GM21576 (cell line): ENCODE measurements around the gene HCAR1.
"Not testable (repeated sequence)": the region's sequence is repeated elsewhere in the genome, so short reads cannot be mapped to it uniquely, and the experiment has no call there.

Experiments used
- ATAC-seq: cut with Tn5 transposase; IDR thresholded peaks from one replicate; pipeline ENCODE4 v1.9.1; 2021; ENCODE audit warnings: mild to moderate bottlenecking, moderate library complexity; ENCODE audit not compliant: unreplicated experiment

HCAR1 gene, protein sequence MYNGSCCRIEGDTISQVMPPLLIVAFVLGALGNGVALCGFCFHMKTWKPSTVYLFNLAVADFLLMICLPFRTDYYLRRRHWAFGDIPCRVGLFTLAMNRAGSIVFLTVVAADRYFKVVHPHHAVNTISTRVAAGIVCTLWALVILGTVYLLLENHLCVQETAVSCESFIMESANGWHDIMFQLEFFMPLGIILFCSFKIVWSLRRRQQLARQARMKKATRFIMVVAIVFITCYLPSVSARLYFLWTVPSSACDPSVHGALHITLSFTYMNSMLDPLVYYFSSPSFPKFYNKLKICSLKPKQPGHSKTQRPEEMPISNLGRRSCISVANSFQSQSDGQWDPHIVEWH

DNA sequence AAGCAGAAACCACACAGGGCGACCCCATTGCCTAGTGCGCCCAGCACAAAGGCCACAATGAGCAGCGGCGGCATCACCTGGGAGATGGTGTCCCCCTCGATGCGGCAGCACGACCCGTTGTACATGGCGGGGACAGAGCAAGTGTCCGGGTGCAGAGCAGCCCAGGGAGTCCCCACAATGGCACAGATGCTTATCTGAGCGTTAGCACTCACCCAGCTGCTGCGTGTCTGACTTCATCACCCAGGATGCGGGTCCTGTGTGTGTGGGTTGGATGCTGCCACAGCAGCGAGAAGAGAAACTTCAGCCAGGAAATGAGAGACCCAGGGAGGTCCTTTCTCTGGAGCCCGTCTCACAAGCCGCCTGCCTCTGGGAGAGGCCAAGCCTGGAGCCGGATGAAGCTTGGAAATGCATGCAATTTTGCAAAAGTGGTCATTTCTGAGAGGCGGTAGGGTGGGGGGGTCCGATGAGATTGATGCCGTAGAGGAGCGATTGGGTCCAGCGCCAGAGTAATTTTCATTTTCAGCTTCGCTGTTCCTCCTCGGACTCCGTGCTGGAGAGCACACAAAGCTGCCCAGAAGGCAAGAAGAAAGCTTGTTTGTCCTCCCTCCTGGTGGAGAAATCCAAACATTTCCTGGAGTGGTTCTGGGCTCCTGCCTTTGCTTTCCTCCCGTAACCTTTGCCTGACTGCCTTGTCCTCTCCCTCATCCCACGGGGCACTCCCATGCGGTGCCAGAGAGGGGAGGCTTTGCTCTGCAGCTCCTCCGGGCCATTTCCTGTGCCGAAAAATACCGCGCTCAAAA is at the start of gene HCAR1:
Gene HCAR1, minus strand, starts transcription at position 630 of the 800 bp plus-strand sequence. Its CDS starts 505 bp downstream, at position 125.
- no peak for ATAC-seq

DNA sequence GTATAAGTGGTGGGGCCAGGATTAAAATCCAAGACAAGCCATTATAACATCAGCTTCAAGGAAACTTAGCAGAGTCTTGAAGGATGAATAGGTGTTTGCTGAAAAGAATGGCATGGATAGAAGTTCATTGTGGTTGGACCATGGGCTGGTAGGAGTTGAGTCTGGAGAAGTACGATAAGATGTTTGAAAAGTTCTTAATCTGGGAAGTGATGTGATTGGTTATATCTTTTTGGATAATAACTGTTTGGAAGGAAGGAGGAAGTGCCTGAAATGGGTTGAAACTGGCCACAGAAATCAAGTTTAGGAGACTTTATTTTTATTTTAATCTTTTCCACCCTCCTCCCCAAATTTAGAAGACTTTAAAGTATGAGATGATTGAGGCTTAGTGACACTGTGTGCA is 26.9 kb upstream of the HCAR1 start:
- no peak for ATAC-seq

DNA sequence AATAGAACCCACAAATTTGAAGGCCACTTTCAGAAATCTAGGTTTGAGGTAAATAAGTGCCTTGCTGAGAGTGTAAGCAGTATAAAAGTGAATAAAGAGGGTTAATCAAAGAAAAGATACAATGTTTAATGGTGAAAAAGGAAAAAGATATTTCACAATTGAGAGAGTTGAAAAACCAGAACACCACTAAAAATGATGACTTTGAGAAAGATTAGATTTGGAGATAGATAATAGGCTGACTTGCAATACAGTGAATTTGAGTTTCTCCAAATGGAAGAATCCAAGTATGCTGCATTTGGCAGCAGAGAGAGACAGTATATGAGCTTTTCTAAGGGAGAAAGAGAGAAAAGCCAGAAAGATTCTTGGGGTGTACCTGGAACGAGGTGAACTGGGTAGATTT is 24.1 kb upstream of the HCAR1 start:
- no peak for ATAC-seq

DNA sequence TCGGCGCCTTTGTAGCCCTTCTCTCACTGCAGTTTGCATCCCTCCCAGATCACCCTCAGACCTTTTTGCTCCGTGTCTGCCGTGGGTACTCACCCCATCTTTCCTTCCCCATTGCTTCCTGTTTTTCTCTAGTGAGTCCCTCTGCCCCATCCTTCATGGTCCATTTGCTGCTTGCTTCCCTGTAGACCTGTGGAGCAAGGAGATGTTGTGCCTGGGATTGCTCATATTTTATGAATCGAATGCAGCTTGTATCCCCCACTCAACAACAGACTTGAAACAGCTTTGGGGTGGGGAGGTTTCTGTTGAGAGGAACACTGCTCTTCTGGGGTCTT is 22.6 kb upstream of the HCAR1 start:
- ATAC-seq, result no peak

DNA sequence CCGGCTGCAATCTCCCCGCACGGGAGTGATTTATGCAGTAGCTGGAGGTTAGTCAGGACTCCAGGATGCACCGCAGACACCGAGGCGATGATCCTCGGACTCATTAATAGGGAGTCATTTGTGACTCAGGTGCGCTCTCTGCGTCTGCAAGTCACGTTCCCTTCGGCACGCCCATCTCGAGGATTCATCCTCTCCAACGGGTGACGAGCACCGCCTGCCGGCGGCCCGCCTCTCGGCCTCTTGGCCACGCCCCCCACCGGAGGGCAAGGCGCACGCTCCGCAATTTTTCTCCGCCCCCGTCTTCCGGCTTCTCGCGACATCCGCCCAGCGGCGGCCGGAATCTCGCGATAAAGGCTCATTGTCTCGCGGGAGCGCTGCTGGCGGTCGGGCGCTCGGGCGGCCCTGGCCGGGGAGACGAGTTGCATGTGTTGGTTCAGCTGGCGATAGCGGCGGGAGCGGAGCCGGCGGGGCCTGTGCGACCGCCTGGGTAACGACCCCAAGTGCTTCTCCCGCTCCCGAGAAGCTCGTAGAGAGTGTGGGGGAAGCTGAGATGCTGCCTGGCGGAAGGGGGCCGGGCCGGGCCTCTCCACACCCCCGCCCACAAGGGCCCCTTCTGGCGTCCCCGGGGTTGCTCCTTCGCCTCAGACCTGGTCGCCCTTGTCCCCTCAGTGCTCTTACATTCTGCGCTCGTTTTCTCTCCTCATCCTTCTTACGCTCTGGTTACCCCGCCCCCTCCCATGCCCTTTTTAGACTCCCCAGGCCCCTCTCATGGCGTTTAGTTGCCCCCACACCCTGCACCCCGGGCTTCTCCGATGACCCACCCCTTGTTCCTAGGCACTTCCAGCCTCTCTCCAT is 22.0 kb upstream of the HCAR1 start, which contains the start of gene DENR:
Gene DENR, plus strand, starts transcription at position 361 of the 855 bp plus-strand sequence. CDS start 878 bp downstream, outside the sequence.
- ATAC-seq, result peak; percentile 90

DNA sequence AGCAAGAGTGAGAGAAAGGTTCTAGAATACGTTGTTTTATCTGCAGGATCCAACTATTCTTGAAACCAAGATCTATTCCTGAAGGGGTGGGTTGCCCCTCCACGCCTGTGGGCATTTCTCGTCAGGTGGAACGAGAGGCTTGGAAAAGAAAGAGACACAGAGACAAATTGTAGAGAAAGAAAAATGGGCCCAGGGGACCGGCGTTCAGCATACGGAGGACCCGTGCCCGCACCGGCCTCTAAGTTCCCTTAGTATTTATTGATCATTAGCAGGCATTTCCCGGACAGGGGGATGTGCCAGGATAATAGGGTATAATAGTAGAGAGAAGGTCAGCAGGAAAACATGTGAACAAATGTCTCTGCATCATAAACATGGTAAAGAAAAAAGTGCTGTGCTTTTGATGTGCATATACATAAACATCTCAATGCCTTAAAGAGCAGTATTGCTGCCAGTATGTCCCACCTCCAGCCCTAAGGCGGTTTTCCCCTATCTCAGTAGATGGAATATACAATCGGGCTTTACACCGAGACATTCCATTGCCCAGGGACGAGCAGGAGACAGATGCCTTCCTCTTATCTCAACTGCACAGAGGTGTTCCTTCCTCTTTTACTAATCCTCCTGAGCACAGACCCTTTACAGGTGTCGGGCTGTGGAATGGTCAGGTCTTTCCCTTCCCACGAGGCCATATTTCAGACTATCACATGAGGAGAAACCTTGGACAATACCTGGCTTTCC is 20.3 kb upstream of the HCAR1 start:
- ATAC-seq, result not testable (repeated sequence)

DNA sequence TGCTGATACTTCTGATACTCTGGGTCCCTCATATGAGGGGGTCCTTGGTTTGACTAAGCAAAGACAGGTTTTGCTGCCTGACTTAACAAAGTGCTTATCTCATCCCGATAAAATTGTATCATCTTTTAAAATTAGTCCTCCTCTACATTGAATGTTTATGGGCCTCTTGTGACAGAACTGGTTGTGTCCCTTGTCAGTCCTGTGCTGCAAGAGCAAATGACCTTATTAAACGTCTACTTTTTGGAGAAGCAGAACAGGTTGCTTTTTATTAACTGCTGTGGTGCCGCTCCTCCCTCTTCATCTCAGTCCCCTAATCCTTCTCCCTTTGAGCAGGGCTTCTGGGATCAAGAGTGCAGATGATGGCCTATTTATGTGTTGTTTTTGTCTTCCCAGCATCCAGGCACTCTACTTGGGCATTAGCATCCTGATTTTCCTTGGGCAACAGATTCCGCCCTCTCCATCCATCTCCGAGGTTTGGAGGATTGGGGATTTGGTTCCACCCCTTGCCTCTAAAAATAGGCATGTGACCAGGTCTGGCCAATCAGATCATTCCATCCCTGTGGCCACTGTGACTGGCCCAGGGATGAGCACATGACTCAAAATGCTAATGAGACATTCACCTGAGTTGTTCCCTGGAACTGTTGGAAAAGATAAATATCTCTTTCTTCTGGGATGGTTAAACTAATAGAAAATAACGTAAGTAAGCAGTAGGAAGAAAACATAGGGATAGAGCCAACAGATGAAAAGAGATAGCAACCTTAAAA is 19.1 kb upstream of the HCAR1 start:
- ATAC-seq, result no peak

DNA sequence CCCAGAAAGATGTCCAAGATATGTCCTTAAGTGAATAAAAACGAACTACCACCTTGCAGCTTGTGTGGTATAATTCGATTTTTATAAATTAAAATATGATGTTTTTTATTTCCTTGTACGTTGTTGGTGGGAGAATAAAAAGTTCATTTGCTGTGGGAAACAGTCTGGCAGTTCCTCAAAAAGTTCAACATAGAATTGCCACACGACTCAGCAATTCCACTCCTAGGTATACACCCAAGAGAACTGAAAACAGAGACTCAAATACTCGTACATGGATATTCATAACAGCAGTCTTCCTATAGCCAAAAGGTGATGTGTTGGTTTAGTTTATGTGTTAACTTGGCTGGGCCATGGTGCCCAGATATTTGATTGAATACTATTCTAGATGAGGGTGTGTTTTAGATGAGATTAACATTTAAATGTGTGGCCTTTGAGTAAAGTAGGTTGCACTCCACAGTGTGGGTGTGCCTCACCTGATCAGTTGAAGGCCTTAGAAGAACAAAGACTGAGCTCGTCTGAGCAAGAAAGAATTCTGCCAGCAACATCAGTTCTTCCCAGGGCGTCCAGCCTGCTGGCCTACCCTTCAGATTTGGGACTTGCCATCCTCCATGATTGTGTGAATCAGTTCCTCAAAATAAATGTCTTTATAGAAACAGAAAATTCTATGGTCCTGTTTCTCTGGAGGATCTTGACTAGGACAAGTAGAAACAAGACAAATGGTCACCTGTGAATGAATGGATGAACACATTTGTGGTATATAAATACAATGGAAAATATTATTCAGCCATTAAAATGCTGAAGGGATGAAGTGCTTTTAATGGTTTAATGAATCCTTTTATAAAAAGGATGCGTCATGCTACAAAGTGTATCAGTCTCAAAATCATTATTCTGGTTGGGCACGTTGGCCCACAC is 16.8 kb upstream of the HCAR1 start:
- ATAC-seq, result no peak

DNA sequence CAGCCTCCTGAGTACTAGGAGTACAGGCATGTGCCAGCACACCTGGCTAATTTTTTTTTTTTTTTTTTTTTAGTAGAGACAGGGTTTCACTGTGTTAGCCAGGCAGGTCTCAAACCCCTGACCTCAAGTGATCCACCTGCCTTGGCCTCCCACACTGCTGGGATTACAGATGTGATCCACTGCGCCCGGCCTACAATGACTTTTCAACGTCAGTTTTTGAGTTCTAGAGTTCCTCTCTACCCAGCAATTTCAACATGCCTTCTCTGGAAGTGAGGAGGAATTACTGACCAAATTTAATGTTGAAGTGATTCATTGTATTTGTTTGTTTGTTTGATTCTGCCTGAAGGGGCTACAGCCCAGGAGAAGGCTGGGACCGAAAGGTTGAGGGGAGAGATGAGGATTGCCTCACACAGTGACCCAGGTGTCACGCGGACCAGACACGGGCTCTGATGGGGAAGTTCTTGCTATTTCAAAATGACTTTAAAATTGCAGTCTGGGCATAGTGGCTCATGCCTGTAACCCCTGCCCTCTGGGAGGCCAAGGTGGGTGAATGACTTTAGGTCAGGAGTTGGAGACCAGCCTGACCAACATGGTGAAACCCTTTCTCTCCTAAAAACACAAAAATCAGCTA is 13.4 kb upstream of the HCAR1 start:
- no peak for ATAC-seq

DNA sequence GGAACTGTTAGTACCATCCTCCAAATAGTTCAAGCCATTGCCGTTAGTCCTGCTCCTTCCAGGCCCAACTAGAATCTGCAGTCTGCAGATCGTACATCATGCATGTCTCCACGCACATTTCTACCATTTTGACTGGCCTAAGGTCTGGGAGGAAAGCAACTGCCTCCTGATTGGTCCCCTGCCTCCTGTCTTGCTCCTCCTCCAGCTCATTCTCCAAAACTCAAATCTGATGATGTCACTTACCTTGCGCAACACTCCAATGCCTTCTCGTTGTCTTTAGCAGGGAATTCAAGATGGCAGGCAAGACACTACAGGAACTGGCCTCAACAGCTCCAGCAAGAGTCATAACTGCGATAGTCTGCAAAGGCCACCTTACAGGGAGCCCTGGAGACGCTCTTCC is 9.7 kb upstream of the HCAR1 start:
- ATAC-seq, result no peak

DNA sequence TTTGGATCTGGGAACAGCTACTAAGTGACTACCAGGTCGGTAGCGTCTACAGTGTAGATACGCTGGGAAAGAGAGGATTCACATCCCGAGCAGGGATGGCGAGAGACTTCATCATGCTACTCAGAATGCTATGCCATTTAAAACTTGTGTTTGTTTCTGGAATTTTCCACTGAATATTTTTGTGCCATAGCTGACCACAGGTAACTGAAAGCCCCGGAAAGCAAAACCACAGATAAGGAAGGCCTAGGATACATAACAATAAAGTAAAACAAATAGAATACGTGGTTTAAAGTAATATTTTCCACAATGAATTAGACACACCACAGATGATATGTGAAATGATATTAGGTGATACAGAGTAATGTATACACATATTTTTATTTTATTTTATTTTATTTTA is 7.9 kb upstream of the HCAR1 start:
- no peak for ATAC-seq

DNA sequence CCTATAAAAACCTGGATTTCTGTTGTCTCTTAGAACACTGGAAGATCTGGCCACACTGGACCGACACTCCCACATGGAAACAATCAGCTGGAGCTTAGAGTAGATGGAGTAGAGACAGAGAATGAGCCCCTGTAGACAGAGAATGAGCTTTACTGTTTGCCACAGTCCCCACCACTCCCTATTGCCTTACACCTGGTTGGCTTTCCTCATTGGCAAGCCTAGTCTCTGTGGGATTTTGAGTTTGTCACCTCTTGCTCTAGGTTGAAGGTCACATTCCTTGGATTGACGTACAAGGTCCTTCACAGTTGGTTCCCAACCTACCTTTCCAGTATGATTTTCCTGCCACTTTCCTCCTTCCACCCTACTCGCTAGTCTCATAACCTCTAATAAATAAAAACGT is 2.0 kb upstream of the HCAR1 start:
- ATAC-seq, result no peak

DNA sequence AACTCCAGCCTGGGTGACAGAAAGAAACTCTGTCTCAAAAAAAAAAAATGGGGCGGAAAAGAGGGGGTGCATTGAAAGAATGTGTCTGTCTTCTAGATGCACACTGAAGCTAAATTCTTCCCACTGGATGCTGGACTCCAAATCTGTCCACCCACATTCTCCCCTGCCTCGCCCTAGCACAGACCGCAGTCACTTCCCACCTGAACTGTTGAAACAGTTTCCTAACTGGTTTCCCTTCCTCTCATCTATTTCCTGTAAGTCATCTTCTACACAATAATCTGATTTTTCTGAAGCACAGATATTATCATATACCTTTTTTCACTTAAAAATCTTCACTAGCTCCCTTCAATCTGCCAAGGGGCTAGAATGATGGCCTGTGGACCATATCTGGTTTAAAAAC is 1.5 kb upstream of the HCAR1 start:
- ATAC-seq, result no peak

DNA sequence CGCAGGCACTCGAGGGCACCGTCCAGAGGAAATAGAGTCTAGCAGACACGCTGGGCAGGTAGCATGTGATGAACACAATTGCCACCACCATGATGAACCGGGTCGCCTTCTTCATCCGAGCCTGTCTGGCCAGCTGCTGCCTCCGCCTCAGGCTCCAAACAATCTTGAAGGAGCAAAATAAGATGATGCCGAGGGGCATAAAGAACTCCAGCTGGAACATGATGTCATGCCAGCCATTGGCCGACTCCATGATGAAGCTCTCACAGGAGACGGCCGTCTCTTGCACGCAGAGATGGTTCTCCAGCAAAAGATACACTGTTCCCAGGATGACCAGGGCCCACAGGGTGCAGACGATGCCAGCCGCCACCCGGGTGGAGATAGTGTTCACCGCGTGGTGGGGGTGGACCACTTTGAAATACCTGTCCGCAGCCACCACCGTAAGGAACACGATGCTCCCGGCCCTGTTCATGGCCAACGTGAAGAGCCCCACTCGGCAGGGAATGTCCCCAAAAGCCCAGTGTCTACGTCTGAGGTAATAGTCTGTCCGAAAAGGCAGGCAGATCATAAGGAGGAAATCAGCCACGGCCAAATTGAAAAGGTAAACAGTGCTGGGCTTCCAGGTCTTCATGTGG is 945 bp downstream of the HCAR1 start:
- no peak for ATAC-seq

DNA sequence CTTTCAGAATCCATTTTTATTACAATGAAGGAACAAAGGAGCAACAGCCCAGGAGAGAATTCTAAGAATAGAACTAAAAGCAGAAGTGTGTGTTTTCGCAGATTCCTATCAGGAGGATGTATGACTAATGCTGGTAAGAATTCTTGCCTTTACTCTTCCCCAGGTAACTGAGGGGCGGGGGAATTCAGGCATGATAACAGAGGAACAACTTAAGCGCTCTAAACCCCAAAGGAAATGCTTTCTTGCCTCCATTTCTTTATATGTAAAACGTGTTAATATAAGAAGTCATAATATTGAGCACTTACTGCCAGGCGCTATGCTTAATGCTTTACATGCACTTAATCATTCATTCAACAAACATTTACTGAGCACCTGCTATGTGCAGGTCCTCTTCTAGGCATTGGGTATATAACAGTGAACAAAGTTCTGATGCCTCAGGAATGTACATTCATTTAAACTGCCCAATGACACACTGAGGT is 4.5 kb downstream of the HCAR1 start:
- ATAC-seq, result no peak

DNA sequence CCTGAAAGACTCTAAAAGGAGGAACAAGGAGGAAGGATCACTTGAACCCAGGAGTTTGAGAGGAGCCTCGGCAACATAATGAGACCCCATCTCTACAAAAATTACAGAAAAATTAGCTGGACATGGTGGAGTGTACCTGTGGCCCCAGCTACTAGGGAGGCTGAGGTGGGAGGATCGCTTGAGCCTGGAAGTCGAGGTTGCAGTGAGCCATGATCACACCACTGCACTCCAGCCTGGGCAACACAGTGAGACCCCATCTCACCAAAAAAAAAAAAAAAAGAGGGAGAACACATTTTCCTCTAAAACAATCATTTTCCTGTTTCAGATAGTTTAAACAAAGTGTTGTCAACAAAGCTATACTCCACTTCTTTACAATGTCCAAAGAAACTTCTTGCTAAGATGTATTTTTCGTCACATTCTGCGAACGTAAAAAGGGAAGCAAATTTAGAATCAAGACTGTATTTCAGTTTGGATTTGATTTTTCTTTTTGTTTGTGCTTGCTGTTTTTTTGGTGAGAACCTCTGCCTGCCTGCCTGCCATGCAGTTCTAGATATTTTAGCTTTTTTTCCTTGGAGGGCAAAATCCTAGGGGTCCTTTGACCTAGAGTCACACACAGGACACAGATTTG is 5.1 kb downstream of the HCAR1 start:
- no peak for ATAC-seq

DNA sequence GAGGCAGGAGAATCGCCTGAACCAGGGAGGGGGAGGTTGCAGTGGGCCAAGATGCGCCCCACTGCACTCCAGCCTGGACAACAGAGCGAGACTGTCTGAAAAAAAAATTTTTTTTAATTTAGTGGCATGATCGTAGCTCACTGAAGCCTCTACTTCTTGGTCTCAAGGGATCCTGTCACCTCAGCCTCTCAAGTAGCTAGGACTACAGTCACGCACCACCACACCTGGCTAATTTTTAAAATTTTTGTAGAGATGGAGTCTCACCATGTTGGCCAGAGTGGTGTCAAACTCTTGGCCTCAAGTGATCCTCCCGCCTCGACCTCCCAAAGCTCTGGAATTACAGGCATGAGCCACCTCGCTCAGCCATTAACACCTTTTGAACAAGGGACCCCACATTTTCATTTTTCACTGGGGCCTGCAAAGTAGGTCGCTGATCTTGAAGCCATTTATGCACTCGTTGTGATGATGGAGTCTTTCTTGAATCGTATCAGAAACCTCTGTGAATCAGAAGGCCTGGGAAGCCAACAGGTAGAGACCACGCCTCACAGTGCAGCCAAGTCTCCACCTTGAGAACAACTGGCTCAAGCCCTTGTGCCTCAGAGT is 5.9 kb downstream of the HCAR1 start:
- no peak for ATAC-seq
